Fibroblast of the aortic adventitia (primary cell): Measurements from ENCODE around the gene SH3TC2. TPM values are rescaled to one million over a fixed set of nuclear protein-coding genes. Genes with fewer than 3 reads are reported as not detected.

Experiments used
- DNase-seq: peaks from one replicate; pipeline ENCODE4 v3.0.0-alpha.2; 2010; ENCODE audit warnings: low read depth
- H3K4me3 ChIP-seq: 2 replicates; pipeline ENCODE4 v1.5.1; 2011; ENCODE audit warnings: low read depth, mild to moderate bottlenecking, control low read depth, low read length, moderate library complexity
- CTCF ChIP-seq: IDR thresholded peaks from 2 replicates; pipeline ENCODE4 v1.5.1; 2011; ENCODE audit warnings: mild to moderate bottlenecking, low read length, control low read depth, inconsistent platforms; ENCODE audit not compliant: insufficient read depth
- total RNA-seq: library from RNA; depleted of rRNA; stranded (reverse); fragments of >200 nt; gene quantifications from 2 replicates; pipeline ENCODE4 v1.2.3, GENCODE V29; 2012; ENCODE audit warnings: low replicate concordance

The SH3TC2 gene
- total RNA-seq, 1 donor = 4.1 TPM

GRCh38 chr5:148976569-148977381 lies 86.1 kb downstream of the SH3TC2 start:
- no peak overlapping the region for H3K4me3 ChIP-seq
- TF ChIP-seq CTCF = no peak
- no peak for DNase-seq

GRCh38 chr5:148974642-148975327 lies 88.1 kb downstream of the SH3TC2 start:
- no peak overlapping the region for H3K4me3 ChIP-seq
- no peak for DNase-seq
- no peak for TF ChIP-seq CTCF

GRCh38 chr5:148973455-148973854 lies 89.4 kb downstream of the SH3TC2 start:
- TF ChIP-seq CTCF = no peak
- no peak overlapping the region for H3K4me3 ChIP-seq
- DNase-seq = peak; percentile 74

- DNase-seq = peak; percentile 88
- no peak overlapping the region for H3K4me3 ChIP-seq
- peak; percentile 20 for TF ChIP-seq CTCF
These were observed 89.9 kb downstream of the SH3TC2 start for GRCh38 chr5:148972974-148973374.

GRCh38 chr5:148972396-148972795 lies 90.5 kb downstream of the SH3TC2 start:
- no peak for DNase-seq
- H3K4me3 ChIP-seq = no peak overlapping the region
- no peak for TF ChIP-seq CTCF

GRCh38 chr5:148970876-148971275 lies 92.0 kb downstream of the SH3TC2 start:
- H3K4me3 ChIP-seq = no peak overlapping the region
- no peak for DNase-seq
- no peak for TF ChIP-seq CTCF
